Muscle of back (tissue), 11 donors: Measurements from ENCODE around the gene TERT. TPM values are rescaled to one million over a fixed set of nuclear protein-coding genes. Genes with fewer than 3 reads are reported as not detected.
A peak's percentile ranks its signal among the peaks of the same experiment; 100 is the strongest.
"Not testable (repeated sequence)": the region's sequence is repeated elsewhere in the genome, so short reads cannot be mapped to it uniquely, and the experiment has no call there.

Source experiments
- DNase-seq, 3 donors: peaks; one replicate each; pipeline versions ENCODE4 v3.0.0 to v3.0.0-alpha.2; 2013
- polyA plus RNA-seq, 10 donors: library from polyadenylated mRNA; unstranded; fragments of 120-200 nt; gene quantifications; one replicate each; pipeline ENCODE4 v1.2.1, GENCODE V29; 2013; ENCODE audit not compliant: insufficient read length in 10 of 10

TERT gene
- polyA plus RNA-seq, 10 donors, result 0.08 TPM; not detected in 9

DNA sequence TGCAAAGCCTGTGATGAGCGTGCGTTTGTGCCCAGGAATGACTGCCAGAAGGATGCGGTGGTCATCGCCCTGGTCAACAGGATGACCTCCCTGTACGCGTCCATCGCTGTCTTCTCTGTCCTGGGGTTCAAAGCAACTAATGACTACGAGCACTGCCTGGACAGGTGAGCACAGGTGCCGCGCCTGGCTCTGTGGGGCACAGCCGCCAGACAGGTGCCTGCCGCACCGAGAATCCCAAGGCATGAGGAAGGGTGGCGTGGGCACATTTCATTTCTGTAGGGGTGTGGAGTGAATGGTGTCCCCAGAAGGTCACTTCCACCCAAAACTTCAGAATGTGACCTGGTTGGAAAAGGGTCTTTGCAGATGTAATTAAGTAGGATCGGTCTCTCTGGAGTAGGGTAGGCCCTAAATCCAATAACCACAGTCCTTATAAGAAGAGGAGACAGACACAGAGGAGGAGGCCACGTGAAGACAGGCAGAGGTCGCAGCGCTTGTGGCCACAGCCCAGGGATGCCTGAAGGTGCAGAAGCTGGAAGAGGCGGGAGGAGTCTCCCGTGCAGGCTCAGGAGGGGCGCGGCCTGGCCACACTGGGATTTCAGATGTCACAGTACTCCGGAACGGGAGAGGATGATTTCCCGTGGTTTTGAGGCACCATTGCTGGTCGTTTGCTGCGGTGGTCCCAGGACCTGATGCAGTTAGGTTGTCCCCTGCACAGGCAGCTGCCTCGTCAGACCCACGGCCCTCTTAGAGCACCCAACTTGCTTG, 54.2 kb downstream of the TERT start:
- no peak for DNase-seq

DNA sequence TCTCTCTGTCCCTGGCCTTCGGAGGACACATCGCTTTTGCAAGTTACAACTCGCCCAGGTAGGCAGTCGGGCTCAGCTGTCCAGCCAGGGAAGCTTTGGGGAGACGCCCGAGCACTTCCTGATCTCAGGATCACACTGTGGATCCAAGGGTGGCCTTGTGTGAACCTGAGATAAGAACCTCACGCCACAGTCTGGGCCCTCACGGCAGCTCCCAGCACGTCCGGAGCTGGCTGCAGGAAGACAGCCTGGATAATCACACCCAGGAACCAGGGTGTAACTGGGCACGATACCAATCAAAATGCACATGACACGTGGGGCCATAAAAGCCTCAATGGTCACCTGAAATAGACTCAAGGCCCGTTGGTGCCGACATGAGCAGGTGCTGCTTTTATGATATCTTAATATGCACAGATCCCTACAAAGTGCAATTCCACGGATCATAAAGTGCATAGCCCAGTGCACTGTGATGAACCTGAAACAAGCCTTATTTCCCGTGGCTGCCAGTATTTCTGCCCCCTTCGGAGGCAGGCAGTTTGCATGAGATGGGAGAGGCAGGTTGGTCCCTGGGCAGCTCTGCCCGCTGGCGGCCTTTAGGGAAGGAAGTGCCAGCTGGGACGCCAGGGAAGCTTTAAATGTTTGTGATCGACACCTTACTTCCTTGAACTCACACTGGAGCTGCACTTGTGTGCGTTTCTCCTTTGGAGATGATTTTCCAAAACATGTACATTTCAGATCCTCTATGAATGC, 55.2 kb downstream of the TERT start:
- DNase-seq, result no peak

DNA sequence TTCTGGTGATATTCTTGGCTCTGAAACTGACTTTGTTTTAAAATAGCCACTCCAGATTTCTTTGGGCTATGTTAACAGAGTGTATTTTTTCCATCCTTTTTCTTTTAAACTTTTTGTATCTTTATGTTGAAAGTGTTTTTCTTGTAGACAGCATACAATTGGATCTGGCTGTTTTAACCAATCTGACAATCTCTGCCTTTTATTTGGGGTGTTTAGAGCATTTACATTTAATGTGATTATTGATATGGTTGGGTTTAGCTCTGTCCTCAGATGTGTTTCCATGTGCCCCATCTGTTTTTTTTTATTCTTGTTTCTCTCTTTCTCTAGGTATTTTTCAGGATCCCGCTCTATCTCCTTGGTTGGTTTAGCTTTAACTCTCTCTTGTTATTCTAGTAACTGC, 59.0 kb downstream of the TERT start:
- no peak for DNase-seq

DNA sequence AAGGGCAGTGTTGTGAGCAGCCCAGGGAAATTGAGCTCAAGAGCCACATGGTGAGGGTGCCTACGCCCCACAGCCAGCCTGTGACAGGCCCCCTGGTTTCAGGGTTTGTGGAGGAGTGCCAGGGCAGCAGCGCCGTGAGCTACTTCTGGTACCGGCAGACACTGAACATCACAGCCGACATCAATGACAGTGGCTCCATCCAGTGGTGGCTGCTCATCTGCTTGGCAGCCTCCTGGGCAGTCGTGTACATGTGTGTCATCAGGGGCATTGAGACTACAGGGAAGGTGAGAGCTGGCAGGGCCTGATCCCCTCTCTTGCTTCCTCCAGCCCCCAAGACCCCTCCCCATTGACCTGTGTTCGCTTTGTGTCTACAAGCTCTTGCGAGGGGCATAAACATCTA, 59.5 kb downstream of the TERT start:
- DNase-seq, result no peak

DNA sequence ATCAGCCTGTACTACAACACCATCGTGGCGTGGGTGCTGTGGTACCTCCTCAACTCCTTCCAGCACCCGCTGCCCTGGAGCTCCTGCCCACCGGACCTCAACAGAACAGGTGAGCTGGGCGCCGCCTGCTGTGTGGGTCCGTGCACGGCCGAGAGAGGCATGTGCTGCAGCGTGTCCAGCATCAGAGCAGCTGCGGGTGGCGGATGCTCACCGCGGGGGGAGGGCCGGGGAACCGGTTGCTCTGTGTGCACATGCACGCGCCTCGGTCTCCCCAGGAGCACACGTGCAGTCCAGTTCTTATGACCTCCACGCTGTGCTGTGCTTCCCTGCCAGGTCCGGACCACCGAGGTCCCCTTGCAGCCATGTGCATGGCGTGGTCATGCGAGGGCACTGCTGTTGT, 62.1 kb downstream of the TERT start:
- no peak for DNase-seq

DNA sequence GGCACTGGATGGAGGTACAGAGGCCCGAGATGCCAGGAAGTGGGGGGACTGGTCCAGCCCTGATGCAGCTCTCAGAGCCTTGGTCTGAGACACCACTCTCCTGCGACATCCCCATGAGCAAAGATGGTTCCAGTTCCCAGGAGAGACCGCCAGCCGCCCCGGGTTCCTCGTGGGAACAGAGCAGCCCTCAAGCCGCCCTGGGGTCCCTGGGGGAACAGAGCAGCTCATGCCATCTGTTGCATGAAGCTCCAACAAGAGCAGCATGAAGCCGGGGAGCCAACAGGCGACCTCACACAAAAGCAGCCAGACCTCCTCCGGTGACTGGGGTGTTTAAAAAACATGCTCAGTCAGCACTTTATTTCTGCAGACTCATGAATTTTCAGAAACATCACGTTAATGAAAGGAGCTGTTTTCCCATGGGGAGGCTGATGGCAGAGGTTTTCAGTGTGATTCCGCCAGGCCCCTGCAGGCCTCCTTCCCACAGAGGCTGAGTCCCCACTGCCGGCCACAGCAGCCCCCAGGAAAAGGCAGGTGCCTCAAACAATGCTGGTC, 63.4 kb downstream of the TERT start:
- DNase-seq, result no peak

DNA sequence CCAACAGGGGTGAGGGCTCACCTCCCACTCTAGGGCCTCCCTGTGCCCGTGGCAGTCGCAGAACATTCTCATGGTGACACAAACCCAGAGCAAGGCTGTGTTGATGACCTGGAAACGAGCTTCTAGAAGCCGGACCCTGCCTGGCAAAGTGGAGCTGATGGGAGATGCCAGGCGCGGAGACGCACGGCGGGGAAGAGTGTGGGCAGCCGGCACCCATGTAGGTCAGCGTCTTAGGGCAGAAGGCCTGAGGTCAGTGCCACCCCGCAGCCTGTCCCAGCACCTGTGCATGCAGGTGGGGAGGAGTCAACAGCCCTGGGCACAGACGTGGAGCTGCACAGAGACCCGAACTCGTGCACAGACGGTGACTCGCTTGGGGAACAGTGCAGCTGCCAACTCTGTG, 64.3 kb downstream of the TERT start:
- no peak for DNase-seq

DNA sequence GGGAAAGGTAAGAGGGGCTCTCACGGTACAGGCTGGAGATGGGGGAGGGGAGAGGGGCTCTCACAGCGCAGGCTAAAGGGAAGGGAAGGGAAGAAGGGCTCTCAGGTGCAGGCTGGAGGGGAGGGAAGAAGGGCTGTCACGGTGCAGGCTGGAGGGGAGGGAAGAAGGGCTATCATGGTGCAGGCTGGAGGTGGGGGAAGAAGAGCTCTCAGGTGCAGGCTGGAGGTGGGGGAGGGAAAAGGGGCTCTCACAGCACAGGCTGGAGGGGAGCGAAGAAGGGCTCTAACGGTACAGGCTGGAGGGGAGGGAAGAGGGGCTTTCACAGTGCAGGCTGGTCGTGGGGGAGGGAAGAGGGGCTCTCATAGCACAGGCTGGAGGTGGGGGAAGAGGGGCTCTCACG, 65.0 kb downstream of the TERT start:
- no peak for DNase-seq

DNA sequence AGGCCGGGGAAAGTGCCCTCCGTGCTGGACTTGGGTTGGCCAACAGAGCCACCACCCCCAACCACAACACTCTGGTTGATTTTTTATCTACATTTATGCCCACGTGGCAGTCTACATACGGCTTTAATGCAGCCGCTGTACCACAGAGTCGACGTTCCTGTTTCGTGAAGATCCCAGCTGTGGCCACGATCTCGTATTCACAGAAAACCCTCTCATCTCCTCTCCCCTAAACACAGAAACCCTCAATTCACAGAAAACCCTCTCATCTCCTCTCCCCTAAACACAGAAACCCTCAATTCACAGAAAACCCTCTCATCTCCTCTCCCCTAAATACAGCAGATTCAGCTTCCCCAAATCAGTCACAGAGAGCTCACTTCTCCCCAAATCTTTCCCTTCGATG, 65.8 kb downstream of the TERT start:
- DNase-seq, result not testable (repeated sequence)

DNA sequence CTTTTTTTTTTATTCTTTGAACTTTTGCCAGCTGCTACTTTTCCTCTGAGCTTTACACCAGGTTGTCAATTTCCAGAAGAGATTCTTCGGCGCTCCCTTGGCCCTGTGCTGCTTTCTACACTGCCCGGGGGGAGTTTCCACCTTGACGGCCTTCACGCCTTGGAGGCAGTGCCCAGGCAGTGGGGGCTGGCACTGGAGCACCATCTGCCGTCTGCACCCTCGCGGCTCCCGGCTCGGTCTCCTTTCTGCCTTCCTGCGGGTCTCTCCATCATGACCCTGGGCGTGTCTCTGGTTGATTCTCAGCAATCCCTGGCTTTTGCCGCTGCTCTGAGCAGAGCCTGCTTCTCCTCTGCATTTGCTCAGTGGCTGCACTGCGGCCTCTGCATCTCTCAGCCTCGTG, 66.7 kb downstream of the TERT start:
- no peak for DNase-seq

DNA sequence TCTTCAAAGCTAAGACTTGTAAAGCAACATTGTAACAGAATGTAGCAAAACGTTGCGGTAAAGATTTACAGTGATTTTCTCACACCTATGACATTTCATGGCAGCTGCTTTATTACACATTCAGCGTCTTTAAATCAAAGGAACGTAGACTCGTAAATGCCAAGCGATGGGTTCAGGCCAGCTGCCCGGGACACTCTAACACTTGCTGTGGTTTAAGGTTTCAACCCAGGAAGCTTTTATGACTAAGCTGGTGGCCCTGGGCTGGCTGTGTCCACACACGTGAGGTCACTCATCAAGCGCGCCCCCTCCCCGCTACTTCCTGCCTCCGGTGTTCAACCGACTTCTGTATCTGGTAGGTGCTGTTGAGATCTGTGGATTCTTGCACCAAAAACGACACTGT, 67.2 kb downstream of the TERT start:
- peak; percentile 23 to 50 (median 36) for DNase-seq

DNA sequence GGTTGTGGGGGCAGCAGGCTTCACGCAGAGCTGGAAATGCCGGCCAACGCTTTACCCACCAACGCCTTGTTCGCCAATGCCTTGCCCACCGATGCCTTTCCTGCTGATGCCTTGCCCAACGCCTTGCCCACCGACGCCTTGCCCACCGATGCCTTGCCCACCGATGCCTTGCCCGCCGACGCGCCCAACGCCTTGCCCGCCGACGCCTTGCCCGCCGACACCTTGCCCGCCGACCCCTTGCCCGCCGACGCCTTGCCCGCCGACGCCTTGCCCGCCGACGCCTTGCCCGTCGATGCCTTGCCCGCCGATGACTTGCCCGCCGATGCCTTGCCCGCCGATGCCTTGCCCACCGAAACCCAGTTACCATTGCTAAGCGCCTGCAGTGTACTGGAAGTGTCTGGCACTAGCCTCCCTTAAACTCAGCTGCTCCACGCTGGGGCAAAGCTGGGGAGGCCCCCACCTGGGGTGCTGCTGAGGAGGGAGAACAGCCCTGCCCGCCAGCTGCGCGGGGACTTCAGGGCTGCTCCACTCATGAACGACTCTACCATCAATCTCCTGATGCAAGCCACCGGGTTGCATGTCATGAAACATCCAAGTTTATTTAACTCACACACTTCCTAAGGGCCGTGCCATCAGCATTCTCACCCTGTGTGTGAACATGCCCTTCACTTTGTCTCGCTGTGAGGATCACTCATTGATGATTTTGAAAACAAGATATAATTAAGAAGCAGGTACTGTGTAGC, 67.9 kb downstream of the TERT start:
- DNase-seq, result no peak

DNA sequence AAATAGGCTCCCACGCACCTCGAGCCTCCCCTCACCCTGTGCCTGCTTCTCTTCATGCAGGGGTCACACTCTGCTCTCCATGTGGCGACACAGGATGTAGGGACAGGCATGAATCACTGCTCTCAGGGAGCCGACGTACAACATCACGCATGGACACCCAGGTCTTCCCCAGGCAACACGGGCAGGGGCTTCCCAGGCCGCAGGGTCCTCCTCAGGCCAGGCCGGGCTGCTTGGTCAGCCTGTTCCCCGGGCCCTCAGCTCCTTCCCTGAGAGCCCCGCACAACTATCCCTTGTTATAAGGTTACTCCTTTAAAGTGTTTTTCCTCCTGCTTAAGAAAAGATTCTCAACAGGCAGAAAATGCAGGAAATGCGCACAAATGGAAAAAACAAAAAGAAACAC, 68.6 kb downstream of the TERT start:
- no peak for DNase-seq

DNA sequence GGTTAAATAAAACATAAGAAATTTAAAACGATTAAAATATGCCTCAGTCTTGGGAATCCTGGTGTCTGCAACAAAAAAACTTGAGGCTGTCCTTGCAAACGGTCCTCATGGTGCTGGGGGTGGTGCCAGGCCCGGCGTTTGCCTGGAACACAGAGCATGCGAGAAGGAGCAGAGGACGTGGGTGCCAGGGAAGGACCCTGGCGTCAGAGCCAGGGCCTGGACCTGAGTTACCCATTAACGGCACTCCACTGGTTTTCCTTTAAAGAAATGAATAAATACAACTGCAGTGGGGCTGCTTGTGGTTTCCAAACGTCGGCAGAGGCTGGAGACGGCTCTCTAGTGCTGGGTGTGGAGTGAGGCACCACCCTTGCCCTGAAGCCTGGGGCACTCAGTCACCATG, 69.8 kb downstream of the TERT start, which contains the start of gene SLC6A18:
Gene SLC6A18, plus strand, starts transcription at position 301 of the 400 bp plus-strand sequence. Its CDS starts 97 bp downstream, at position 398.
- DNase-seq, result no peak

DNA sequence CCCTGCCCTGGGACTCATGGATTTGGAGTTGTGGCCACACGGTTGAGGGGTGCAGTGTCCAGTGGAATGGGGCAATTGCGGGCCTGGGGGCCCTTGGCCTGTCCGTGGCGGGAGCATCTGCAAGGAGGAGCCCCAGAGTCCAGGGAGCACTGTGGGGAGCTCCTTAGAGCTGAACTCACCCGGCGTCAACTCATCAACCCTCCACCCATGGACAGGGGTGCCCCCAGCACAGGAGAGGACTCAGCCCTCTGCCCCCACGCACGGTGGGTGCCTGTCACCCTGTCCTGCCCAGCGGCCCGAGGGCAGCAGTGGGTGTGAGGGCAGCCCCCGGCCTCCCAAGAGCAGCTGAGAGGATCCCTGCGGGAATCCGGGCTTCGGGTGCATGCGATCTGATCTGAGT, 70.2 kb downstream of the TERT start:
- DNase-seq, result no peak

DNA sequence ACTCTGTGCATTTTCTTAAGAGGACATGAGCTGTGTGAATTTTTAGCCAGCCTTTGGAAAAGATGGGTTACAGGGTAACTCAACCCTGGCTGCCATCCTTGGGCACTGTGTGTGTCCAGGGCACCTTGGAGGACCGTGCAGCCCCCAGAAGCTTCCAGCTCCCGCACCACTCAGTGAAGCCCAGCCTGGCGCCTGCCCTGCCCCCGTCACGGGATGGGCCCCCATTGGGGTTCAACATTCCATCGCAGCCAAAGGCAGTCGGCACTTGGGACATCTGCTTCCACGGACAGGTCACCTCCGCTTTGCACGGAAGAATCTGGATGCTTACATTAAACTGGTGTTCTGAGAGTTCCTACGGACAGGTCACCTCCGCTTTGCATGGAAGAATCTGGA, 71.6 kb downstream of the TERT start:
- DNase-seq, result no peak

DNA sequence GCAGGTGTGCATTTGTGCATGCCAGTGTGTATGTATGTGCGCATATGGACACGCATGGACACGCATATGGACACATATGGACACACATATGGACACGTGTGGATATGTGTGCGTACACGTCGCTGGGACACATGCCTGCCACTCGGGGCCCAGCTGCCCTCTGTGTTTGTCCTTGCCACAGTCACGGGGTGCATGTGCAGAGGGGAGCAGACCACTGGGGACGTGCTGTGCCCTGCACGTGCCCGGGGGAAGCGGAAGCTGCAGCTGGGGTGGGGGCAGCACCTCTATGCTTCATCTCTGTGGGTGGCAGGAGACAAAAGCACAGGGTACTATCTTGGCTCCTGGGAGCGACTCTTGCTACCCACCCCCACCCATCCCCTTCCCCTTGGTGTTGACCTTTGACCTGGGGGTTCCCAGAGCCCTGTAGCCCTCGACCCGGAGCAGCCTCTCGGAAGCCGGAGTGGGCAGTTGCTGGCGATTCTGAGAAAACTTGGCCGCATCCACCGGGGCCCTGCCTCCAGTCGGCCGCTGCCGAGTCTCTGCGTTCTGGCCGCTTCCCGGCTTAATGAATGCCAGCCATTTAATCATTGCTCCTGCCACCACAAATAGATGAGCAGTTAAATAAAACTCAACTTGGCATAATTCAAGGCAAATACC, 72.1 kb downstream of the TERT start:
- DNase-seq, result no peak

DNA sequence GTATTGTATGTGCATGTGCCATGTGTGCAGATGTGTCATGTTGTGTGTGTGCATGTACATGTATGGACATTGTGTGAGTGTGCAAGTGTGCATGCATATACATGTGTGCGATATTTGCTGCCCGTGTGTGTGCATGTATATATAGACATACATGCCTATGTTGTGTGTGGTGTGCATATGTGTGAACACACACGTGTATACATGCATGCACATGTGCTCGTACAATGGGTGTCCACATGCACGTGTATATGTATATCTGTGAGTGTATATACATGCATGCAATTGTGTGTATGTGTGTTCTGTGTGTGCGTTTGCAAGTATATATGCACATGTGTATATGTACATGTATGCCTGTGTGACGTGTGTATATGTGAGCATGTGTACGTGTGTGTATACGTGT, 72.7 kb downstream of the TERT start:
- DNase-seq, result no peak

DNA sequence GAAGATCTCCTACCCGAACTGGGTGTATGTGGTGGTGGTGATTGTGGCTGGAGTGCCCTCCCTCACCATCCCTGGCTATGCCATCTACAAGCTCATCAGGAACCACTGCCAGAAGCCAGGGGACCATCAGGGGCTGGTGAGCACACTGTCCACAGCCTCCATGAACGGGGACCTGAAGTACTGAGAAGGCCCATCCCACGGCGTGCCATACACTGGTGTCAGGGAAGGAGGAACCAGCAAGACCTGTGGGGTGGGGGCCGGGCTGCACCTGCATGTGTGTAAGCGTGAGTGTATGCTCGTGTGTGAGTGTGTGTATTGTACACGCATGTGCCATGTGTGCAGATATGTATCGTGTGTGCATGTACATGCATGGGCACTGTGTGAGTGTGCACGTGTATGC, 73.1 kb downstream of the TERT start:
- DNase-seq, result no peak

DNA sequence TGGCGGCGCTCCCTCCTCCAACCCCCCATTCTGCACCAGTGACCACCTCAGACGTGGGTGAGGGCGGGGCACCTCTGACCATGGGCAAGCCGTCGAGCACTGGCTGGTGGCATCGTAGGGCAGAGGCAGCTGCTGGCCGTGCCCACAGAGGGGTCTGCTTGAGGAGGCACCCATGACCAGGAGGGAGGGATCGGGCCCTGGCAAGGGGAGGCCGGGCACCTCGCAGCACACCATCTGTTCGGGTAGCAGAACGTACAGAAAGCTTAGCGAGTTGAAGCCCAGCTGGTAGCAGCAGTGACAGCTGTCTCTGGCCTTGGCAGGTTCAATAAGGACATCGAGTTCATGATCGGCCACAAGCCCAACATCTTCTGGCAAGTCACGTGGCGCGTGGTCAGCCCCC, 74.0 kb downstream of the TERT start:
- DNase-seq, result peak in 1 of 3 donors; percentile 10

DNA sequence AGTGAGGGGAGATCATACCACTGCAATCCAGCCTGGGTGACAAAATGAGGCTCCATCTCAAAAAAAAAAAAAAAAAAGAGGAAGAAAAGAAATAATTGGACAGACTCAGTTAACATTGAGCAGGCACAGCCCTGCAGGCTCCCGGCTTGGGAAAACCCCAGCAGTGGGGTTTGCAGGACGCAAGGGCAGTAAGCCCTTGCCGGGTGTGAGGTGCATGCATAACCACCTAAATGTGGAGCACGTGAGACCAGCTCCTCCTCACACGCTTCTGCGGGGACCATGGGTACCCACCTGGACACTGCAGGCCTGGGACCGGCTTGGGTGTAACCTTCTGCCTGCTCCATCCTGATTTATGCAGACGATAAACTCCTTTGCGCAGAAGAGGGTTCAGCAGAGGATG, 74.5 kb downstream of the TERT start:
- DNase-seq, result no peak

DNA sequence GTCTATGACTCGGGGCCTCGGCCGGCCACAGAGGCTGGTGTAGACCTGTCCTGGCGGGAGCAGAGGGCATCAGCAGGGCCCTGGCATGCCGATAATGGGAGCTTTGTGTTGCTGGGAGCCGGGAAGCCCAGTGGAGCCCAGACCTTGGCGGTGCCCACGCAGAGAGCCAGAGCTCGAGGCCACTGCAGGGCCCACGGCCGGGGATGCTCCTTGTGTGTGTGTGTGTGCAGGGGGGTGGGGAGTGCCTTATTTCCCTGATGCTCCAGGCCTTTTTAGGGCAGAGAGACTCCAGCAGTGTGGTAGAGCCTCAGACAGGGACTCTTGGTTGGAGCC, 75.1 kb downstream of the TERT start:
- DNase-seq, result no peak
